ENCODE measurements around the gene OR6K3. TPM values are rescaled to one million over a fixed set of nuclear protein-coding genes. Genes with fewer than 3 reads are reported as not detected.
A peak's percentile ranks its signal among the peaks of the same experiment; 100 is the strongest.

Gene OR6K3, protein sequence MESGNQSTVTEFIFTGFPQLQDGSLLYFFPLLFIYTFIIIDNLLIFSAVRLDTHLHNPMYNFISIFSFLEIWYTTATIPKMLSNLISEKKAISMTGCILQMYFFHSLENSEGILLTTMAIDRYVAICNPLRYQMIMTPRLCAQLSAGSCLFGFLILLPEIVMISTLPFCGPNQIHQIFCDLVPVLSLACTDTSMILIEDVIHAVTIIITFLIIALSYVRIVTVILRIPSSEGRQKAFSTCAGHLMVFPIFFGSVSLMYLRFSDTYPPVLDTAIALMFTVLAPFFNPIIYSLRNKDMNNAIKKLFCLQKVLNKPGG
- polyA plus RNA-seq, result not detected

GRCh38 chr1:158720620-158721019 lies at the start of gene OR6K3:
Gene OR6K3, minus strand, starts transcription at chr1:158720720. Its CDS starts 2,605 bp downstream, at chr1:158718115.
- H3K27me3 Mint-ChIP-seq, result peaks cover 15% of the 10 kb centered on the region
- no peaks in the 10 kb centered on the region for H3K9me3 Mint-ChIP-seq
- H3K27ac Mint-ChIP-seq, result no peak within 1 kb of the TSS

DNA sequence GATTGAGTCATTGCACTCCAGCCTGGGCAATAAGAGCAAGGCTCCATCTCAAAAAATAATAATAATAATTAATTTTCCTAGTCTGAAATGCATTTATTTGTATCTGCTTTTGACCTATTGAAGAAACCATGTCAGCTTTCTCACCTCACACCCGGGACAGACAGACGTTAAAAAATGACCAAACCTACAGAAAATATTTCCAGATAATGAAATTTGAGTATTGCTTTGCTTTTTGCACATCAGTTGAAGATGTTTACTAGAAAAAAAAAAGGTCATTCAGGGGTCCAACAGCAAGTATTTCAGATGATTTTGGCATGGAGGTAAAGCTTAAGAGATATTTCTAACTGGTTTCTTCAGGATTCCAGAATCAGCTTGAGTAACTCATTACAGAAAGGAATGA lies 33.9 kb upstream of the OR6K3 start, which contains the start of gene OR6K6:
OR6K6 (plus strand) TSS at position 301 of the 400 bp plus-strand sequence. CDS start 168 bp downstream, outside the sequence.
- H3K4me3 Mint-ChIP-seq, result no peak within 1 kb of the TSS
- peaks cover 2 to 6% (median 4%) of the 10 kb centered on the region in 3 donors for H3K9me3 Mint-ChIP-seq
- no peaks in the 10 kb centered on the region for H3K4me1 Mint-ChIP-seq
- H3K27me3 Mint-ChIP-seq, result peaks cover 6% of the 10 kb centered on the region
- H3K36me3 Mint-ChIP-seq, result no peaks in the 10 kb centered on the region
- no peak within 1 kb of the TSS for H3K27ac Mint-ChIP-seq

More at GRCh38 chr1:158720620-158721019, at the start of gene OR6K3:
- H3K36me3 Mint-ChIP-seq, result peaks cover 3% of the 10 kb centered on the region
- no peak within 1 kb of the TSS for H3K4me3 Mint-ChIP-seq
- no peaks in the 10 kb centered on the region for H3K4me1 Mint-ChIP-seq

DNA sequence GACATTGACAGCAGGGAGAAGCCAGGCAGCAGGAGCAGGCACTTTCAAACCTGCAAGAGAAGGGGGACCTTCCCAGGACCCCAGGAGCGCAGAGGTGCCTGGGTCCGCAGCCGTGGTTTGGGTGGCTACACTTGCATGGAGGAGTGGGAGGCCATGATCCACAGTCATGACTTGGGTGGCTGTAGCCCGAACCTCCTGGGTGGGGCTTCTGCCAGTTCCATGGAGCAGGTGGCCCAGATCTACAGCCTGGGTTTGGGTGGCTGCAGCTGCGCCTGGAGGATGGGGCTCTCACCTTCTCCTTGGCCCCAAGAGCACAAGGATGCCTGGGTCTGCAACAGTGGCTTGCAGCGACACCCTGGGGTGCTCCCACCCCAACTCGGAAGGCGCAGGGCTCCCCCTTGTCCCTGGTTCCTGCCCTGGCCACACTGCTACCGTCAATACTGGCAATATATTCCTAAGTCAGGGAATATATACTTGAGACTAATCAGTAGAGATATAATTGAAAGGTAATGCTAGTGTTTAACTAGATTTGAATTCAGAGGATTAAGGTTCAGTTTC lies 31.7 kb upstream of the OR6K3 start:
- H3K27ac Mint-ChIP-seq, result no peak overlapping the region
- H3K27me3 Mint-ChIP-seq, result peaks cover 6% of the 10 kb centered on the region
- no peaks in the 10 kb centered on the region for H3K36me3 Mint-ChIP-seq
- peaks cover 2 to 4% (median 3%) of the 10 kb centered on the region in 3 donors for H3K9me3 Mint-ChIP-seq
- no peak overlapping the region for H3K4me3 Mint-ChIP-seq
- H3K4me1 Mint-ChIP-seq, result no peaks in the 10 kb centered on the region

GRCh38 chr1:158735848-158736247 lies 15.3 kb upstream of the OR6K3 start:
- Mint-ChIP-seq H3K9me3 (peaks cover 0 to 2% (median 0%) of the 10 kb centered on the region in 3 donors), H3K4me1 (peaks cover 0 to 2% (median 0%) of the 10 kb centered on the region in 3 donors), H3K27ac (no peak overlapping the region), H3K4me3 (no peak overlapping the region), H3K27me3 (peaks cover 12% of the 10 kb centered on the region), H3K36me3 (no peaks in the 10 kb centered on the region)

DNA sequence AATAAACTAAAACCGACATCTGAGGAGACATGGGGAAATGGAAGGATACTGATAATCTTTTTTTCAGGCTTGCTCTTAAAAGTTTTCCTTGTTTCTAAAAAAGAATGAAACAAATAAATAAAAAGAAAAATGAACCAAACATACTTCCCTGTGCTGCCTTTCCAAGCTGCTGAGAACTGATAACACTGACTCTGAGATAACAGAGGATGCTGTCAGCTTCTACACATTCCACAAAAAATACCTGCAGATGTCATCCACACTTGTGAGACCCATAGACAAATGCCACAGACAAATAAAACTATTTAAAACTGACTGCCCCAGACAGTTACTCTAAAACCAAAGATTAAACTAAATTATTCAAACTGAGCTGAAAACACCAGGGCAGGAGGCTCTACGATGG lies 12.0 kb upstream of the OR6K3 start:
- H3K27me3 Mint-ChIP-seq, result peaks cover 5% of the 10 kb centered on the region
- peaks cover 0 to 2% (median 0%) of the 10 kb centered on the region in 3 donors for H3K4me1 Mint-ChIP-seq
- no peak overlapping the region for H3K4me3 Mint-ChIP-seq
- peaks cover 0 to 2% (median 0%) of the 10 kb centered on the region in 3 donors for H3K9me3 Mint-ChIP-seq
- no peaks in the 10 kb centered on the region for H3K36me3 Mint-ChIP-seq
- H3K27ac Mint-ChIP-seq, result peak overlapping the region in 1 of 3 donors; percentile 45

DNA sequence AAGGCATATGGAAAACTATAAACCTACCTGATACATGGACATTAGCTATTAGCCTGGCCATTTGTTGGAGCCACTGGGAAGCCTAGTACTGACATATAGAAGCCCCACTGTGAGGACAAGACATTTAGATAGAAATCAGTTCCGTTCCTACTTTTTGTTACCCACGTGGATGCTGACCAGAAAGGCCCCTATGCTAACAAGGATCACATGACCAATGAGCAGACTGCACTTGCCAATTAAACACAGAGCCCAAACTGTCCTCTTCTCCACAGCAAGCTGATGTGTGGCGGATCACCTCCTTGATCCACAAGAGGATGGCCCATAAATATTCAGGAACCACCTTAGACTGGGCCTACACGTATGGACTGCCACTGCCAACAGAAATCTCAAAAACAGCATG lies 11.2 kb upstream of the OR6K3 start:
- H3K27me3 Mint-ChIP-seq, result peaks cover 5% of the 10 kb centered on the region
- no peaks in the 10 kb centered on the region for H3K36me3 Mint-ChIP-seq
- H3K4me3 Mint-ChIP-seq, result no peak overlapping the region
- peak overlapping the region in 1 of 3 donors; percentile 45 for H3K27ac Mint-ChIP-seq
- H3K4me1 Mint-ChIP-seq, result peaks cover 0 to 2% (median 0%) of the 10 kb centered on the region in 3 donors
- peaks cover 0 to 2% (median 0%) of the 10 kb centered on the region in 3 donors for H3K9me3 Mint-ChIP-seq

DNA sequence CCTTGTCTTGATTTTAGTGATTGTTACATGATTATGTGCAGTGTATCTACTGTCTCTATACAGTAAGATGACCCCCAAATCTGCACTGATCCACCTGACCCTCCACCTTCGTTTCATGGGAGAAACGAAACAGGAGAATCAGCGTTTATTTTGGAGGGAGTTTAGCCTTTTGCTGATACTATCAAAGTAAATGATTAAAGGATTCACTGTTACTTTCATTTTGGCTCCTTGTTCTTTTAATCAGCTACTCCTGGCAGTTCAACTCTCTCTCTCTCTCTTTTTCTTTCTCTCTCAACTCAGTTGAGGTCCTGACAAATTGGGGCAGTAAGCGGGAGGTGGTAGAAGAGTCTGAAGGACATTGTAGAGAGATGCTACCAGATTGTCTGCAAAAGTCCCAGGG lies 9.9 kb upstream of the OR6K3 start:
- H3K9me3 Mint-ChIP-seq, result no peaks in the 10 kb centered on the region
- no peaks in the 10 kb centered on the region for H3K4me1 Mint-ChIP-seq
- H3K27ac Mint-ChIP-seq, result no peak overlapping the region
- H3K27me3 Mint-ChIP-seq, result peaks cover 6% of the 10 kb centered on the region
- H3K4me3 Mint-ChIP-seq, result no peak overlapping the region
- no peaks in the 10 kb centered on the region for H3K36me3 Mint-ChIP-seq

- H3K36me3 Mint-ChIP-seq, result no peaks in the 10 kb centered on the region
- H3K9me3 Mint-ChIP-seq, result no peaks in the 10 kb centered on the region
- no peak overlapping the region for H3K4me3 Mint-ChIP-seq
- peaks cover 15% of the 10 kb centered on the region for H3K27me3 Mint-ChIP-seq
- H3K27ac Mint-ChIP-seq, result no peak overlapping the region
- no peaks in the 10 kb centered on the region for H3K4me1 Mint-ChIP-seq
Measured at GRCh38 chr1:158728510-158729225, 8.1 kb upstream of the OR6K3 start.

- no peaks in the 10 kb centered on the region for H3K9me3 Mint-ChIP-seq
- no peak overlapping the region for H3K27ac Mint-ChIP-seq
- peaks cover 16% of the 10 kb centered on the region for H3K27me3 Mint-ChIP-seq
- no peak overlapping the region for H3K4me3 Mint-ChIP-seq
- no peaks in the 10 kb centered on the region for H3K4me1 Mint-ChIP-seq
- H3K36me3 Mint-ChIP-seq, result no peaks in the 10 kb centered on the region
Measured at GRCh38 chr1:158724442-158724841, 3.9 kb upstream of the OR6K3 start.

DNA sequence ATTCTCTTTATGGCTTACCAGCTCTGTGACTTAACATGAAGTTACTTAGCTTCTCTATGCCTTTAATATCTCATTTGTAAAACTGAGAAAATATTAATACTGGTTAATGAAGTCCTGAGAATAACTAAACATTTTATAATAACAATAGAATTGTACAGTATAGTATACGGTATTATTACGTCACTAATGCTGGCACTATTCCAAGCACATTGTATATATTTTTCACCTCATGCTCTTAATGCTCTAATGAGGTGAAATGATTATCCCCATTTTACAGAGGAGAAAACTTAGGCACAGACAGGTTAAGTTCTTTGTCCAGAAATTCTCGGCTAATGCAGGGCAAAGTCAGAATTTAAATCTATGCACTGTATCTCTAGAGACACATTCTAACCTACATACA lies 856 bp downstream of the OR6K3 start:
- Mint-ChIP-seq H3K36me3 (peaks cover 3% of the 10 kb centered on the region), H3K4me1 (no peaks in the 10 kb centered on the region), H3K9me3 (no peaks in the 10 kb centered on the region), H3K4me3 (no peak overlapping the region), H3K27ac (no peak overlapping the region), H3K27me3 (peaks cover 16% of the 10 kb centered on the region)

DNA sequence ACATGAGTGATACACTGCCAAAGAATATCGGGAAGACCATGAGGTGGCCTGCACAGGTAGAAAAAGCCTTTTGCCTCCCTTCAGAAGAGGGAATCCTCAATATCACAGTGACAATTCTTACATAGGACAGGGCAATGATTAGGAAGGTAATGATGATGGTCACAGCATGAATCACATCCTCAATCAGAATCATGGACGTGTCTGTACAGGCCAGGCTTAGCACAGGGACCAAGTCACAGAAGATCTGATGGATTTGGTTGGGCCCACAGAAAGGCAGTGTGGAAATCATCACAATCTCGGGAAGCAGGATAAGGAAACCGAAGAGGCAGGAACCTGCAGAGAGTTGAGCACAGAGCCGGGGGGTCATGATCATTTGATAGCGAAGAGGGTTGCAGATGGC lies 3.2 kb downstream of the OR6K3 start:
- H3K27ac Mint-ChIP-seq, result peak overlapping the region in 1 of 3 donors; percentile 50
- no peaks in the 10 kb centered on the region for H3K4me1 Mint-ChIP-seq
- H3K9me3 Mint-ChIP-seq, result no peaks in the 10 kb centered on the region
- no peak overlapping the region for H3K4me3 Mint-ChIP-seq
- peaks cover 14% of the 10 kb centered on the region for H3K27me3 Mint-ChIP-seq
- peaks cover 3% of the 10 kb centered on the region for H3K36me3 Mint-ChIP-seq

DNA sequence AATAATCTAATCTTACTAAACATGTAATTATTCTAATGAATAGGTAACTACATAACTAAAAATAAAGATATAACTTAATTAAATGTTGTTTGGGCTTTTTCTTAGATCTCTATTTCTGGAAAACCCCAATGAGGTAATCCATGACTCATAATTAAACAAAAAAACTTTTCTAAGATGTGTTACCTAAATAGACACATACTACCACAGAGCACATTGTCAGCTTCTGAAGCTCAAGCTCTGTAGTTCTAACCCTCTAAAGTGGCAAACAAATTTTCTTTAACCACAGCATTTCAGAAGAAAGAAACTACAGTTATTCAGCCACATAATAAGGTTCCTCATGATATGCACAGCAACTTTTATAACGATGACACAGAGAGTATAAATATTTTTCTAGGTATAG lies 4.2 kb downstream of the OR6K3 start:
- Mint-ChIP-seq H3K9me3 (no peaks in the 10 kb centered on the region), H3K27ac (no peak overlapping the region), H3K4me3 (no peak overlapping the region), H3K4me1 (no peaks in the 10 kb centered on the region), H3K27me3 (peaks cover 12% of the 10 kb centered on the region), H3K36me3 (peaks cover 3% of the 10 kb centered on the region)

DNA sequence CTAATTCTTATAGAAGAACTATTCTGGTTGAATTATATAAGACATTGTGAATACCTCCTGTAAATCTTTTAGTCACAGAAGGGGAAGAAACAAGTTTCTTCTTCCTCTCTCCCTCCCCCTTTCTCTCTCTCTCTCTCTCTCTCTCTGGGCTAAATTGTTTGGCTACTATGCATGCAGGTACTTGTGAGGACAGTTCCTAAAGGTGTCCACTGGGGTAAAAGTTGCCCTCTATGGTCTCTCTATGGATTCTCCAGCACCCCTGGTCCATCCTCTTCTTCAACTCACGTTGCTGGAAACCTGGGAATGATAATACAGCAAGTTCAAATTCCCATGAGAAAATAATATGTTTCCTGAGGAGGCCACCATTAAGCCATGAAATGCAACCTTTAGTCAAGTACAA lies 5.8 kb downstream of the OR6K3 start:
- H3K4me3 Mint-ChIP-seq, result no peak overlapping the region
- peaks cover 12% of the 10 kb centered on the region for H3K27me3 Mint-ChIP-seq
- no peaks in the 10 kb centered on the region for H3K4me1 Mint-ChIP-seq
- peaks cover 3% of the 10 kb centered on the region for H3K36me3 Mint-ChIP-seq
- H3K9me3 Mint-ChIP-seq, result no peaks in the 10 kb centered on the region
- H3K27ac Mint-ChIP-seq, result no peak overlapping the region

DNA sequence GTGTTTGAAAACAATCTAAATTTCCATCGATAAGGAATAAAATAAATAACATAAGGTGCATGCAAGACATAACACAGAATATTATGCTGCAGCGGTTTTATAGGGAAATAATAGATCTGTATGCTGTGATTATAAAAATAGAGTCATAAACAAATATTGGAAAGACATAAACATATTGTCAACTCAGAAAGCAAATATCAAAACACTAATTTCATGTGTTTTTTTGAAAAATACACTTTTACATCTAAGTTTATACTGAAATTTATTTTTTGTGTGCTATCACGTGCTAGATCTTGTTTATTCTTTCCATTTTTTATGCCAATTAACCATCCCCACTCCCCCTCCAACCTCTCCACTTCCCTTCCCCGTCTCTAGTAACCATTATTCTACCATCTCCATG lies 9.4 kb downstream of the OR6K3 start:
- Mint-ChIP-seq H3K27me3 (peaks cover 11% of the 10 kb centered on the region), H3K4me3 (no peak overlapping the region), H3K9me3 (no peaks in the 10 kb centered on the region), H3K4me1 (no peaks in the 10 kb centered on the region), H3K27ac (no peak overlapping the region), H3K36me3 (no peaks in the 10 kb centered on the region)

DNA sequence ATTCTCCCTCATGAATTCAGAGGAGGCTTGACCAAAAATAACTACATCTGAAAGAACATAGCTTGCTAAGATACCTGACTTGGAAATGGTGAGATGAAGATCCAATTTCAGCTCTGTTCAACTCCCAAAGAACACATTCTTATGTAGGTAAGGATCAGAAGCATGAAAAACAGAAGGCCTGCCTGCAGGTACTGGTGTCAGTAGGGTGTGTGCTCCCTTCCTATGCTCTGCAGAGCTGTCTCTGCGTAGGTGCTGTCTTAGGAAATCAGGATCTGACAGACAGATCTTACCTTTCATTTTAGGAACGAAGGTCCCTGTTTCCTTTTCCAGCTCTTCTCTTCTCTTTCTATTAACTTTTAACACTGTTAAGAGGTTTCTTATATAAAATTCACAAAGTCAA lies 14.4 kb downstream of the OR6K3 start:
- Mint-ChIP-seq H3K27ac (no peak overlapping the region), H3K4me3 (no peak overlapping the region), H3K4me1 (no peaks in the 10 kb centered on the region), H3K36me3 (no peaks in the 10 kb centered on the region), H3K27me3 (peaks cover 1% of the 10 kb centered on the region), H3K9me3 (peaks cover 0 to 2% (median 0%) of the 10 kb centered on the region in 3 donors)
